NT2/D1 (cell line): ENCODE results near the gene GBX1.

Experiments
- DNase-seq: peaks from one replicate; pipeline ENCODE4 v3.0.0-alpha.2; 2011; ENCODE audit warnings: low read depth, low spot score
- H3K27me3 ChIP-seq: 2 replicates; pipeline ENCODE4 v1.6.0; 2011; ENCODE audit warnings: mild to moderate bottlenecking; ENCODE audit not compliant: insufficient read length, insufficient read depth
- H3K36me3 ChIP-seq: 2 replicates; pipeline ENCODE4 v1.6.1; 2011; ENCODE audit warnings: mild to moderate bottlenecking, low read length, mixed read lengths; ENCODE audit not compliant: insufficient read depth, insufficient read length
- H3K4me1 ChIP-seq: 2 replicates; pipeline ENCODE4 v1.5.1; 2011; ENCODE audit not compliant: insufficient read depth, insufficient read length
- H3K4me3 ChIP-seq: 2 replicates; pipeline ENCODE4 v1.5.1; 2011; ENCODE audit warnings: low read depth; ENCODE audit not compliant: insufficient read length
- H3K9ac ChIP-seq: 2 replicates; pipeline ENCODE4 v1.6.0; 2011; ENCODE audit warnings: low read depth; ENCODE audit not compliant: insufficient read length
- H3K9me3 ChIP-seq: 2 replicates; pipeline ENCODE4 v1.5.1; 2011; ENCODE audit warnings: mild to moderate bottlenecking, low read length; ENCODE audit not compliant: insufficient read depth
- SUZ12 ChIP-seq: IDR thresholded peaks from 2 replicates; pipeline ENCODE4 v1.6.1; 2011; ENCODE audit not compliant: insufficient read length, insufficient read depth; ENCODE audit errors: extremely low read depth
- YY1 ChIP-seq: IDR thresholded peaks from 2 replicates; pipeline ENCODE4 v1.6.1; 2011; ENCODE audit not compliant: insufficient read length, insufficient read depth
- ZNF274 ChIP-seq: IDR thresholded peaks from 2 replicates; pipeline ENCODE4 v1.6.1; 2011; ENCODE audit warnings: mild to moderate bottlenecking, low read depth, low read length

Gene GBX1

GRCh38 chr7:151135866-151136843 is 31.3 kb downstream of the GBX1 start:
- no peaks in the 10 kb centered on the region for H3K9me3 ChIP-seq
- TF ChIP-seq SUZ12, result no peak
- peaks cover 81% of the 10 kb centered on the region for H3K36me3 ChIP-seq
- H3K4me3 ChIP-seq, result no peak overlapping the region
- peaks cover 29% of the 10 kb centered on the region for H3K4me1 ChIP-seq
- no peak overlapping the region for H3K9ac ChIP-seq
- H3K27me3 ChIP-seq, result no peaks in the 10 kb centered on the region
- no peak for DNase-seq

GRCh38 chr7:151135525-151135845 is 32.0 kb downstream of the GBX1 start:
- no peaks in the 10 kb centered on the region for H3K9me3 ChIP-seq
- no peak for DNase-seq
- peaks cover 81% of the 10 kb centered on the region for H3K36me3 ChIP-seq
- TF ChIP-seq YY1 (no peak), SUZ12 (no peak), ZNF274 (no peak)
- H3K27me3 ChIP-seq, result no peaks in the 10 kb centered on the region
- no peak overlapping the region for H3K4me3 ChIP-seq
- no peak overlapping the region for H3K9ac ChIP-seq
- H3K4me1 ChIP-seq, result peaks cover 25% of the 10 kb centered on the region

DNA sequence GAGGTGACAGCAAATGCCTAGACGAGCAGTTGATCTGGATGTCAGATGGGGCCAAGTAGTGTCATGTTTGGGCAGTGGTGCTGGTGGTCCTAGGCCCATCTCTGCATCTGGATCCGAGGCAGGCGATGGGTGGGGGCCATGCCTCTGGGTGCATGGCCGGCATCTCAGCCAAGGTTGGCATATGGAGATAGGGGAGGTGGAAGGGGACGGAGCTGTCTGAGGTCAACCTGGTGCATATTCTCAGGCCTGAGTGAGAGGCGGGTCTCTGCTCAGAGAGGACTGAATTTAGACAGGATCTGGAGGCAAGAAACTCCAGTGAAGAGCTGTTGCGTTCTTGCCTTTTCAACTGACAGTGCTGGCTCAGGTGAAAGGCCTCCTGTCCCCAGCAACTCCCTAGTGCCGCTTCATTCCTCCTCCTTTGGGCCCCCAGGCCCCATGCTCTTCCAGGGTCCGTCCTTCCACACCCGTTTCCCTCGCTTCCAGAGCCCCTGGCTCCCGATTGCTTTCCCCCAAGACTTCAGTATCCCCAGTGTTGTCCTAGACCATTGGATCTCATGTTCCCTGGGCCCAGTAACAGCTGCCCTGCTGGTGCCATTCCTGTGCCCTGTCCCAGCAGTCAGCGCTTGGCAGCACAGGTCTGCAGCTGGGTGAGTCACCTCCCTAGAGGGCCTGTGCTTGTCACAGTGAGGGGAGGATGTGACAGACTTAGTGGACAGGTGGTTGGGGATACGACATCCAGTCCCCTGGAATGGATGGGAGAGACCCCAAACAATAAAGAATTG is 32.6 kb downstream of the GBX1 start:
- no peak for TF ChIP-seq SUZ12
- TF ChIP-seq ZNF274, result no peak
- no peak for TF ChIP-seq YY1
- Histone ChIP-seq H3K27me3 (no peaks in the 10 kb centered on the region), H3K9ac (no peak overlapping the region), H3K36me3 (peaks cover 81% of the 10 kb centered on the region), H3K4me3 (no peak overlapping the region), H3K9me3 (no peaks in the 10 kb centered on the region), H3K4me1 (peaks cover 25% of the 10 kb centered on the region)
- DNase-seq, result no peak

DNA sequence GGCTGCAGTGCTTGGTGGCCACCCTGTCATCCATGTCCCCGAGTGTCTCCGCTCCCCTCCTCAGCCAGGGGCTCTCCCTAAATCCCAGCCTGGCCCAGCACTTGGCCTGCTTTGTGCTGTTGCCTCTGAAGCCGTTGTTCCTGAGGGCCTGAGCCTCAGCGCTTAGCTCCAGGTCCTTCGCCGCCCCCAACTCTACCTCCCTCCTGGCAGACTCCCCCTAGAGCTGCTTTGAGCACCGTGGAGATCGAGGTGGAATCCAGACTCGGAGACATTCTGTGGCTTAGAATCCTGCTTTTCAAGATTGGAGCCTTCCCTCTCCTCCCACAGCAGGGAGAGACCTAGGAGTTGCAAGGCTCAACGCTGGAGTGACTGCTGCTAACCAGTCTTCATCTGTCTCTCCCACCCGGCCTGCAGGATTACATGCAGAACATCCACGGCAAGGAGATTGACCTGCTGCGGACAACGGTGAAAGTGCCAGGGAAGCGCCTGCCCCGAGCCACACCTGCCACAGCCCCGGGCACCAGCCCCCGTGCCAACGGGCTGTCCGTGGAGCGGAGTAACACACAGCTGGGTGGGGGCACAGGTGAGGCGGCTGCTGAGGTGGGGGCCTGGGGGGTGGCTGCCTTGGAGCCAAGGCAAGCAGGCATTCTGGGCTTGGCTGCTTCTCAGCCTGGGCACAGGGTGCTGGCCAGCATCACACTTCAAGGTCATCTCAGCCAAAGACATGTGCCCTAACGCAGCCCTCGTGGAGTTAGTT is 33.3 kb downstream of the GBX1 start:
- H3K9ac ChIP-seq, result no peak overlapping the region
- H3K27me3 ChIP-seq, result no peaks in the 10 kb centered on the region
- peaks cover 80% of the 10 kb centered on the region for H3K36me3 ChIP-seq
- TF ChIP-seq SUZ12 (no peak), YY1 (no peak), ZNF274 (no peak)
- DNase-seq, result no peak
- H3K9me3 ChIP-seq, result no peaks in the 10 kb centered on the region
- H3K4me1 ChIP-seq, result peaks cover 22% of the 10 kb centered on the region
- H3K4me3 ChIP-seq, result no peak overlapping the region

DNA sequence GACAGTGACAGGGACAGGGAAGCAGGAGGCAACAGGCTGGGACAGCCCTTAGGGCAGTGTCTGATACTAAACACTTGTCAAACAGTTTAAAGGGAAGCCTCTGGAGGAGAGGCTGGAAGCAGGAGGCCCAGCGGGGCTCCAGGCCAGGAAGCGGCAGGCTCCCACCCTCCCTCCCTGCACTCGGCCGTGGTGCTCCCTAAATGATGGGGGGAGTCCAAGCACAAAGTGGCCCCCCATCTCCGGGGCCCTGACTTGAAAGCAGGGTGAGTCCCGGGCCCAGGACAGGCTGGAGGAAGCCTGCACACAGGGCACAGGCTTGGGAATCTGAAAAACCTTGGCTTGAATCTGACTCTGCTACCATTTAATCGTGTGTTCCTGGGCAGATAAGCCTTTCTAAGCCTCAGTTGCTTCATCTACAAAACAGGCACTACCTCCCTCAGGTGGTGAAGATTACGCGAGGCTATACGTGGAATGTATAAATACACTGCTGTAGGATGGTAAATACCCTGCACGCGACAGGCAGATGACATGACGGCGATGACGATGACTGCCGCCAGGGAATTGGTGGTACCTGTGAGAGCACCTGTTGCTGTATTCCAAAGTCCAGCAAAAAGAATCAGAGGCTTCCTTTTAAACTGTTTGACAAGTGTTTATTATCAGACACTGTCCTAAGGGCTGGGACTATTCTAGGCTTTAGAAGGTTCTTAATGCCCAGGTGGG is 34.1 kb downstream of the GBX1 start:
- peaks cover 80% of the 10 kb centered on the region for H3K36me3 ChIP-seq
- no peak for TF ChIP-seq YY1
- TF ChIP-seq ZNF274, result no peak
- TF ChIP-seq SUZ12, result no peak
- H3K4me3 ChIP-seq, result no peak overlapping the region
- peaks cover 15% of the 10 kb centered on the region for H3K4me1 ChIP-seq
- no peak overlapping the region for H3K9ac ChIP-seq
- H3K27me3 ChIP-seq, result no peaks in the 10 kb centered on the region
- no peak for DNase-seq
- no peaks in the 10 kb centered on the region for H3K9me3 ChIP-seq

- Histone ChIP-seq H3K9ac (no peak overlapping the region), H3K9me3 (no peaks in the 10 kb centered on the region), H3K4me1 (peaks cover 10% of the 10 kb centered on the region), H3K4me3 (no peak overlapping the region), H3K27me3 (no peaks in the 10 kb centered on the region), H3K36me3 (peaks cover 88% of the 10 kb centered on the region)
- no peak for DNase-seq
- TF ChIP-seq ZNF274 (no peak), YY1 (no peak), SUZ12 (no peak)
Observed at GRCh38 chr7:151132461-151133205, 34.9 kb downstream of the GBX1 start.
